ENCODE measurements around the gene PSMB11.

DNA sequence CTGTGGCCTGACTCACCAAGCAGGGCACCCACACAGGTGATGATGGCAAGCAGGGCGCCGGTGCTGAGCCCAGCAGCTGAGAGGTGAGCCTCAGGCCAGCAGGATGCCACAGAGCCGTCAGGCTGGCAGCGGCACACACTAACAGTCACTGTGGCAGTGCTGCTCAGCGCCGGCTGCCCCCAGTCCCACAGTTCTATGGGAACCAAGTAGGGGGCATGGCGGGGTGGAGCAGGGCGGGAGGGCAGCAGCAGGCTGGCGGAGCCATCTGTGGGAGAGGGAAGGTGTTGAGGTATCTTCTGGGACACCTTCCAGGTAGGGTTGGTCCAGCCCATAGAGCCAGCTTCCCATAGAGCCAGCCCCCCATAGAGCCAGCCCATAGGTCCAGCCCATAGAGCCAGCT is 7.0 kb downstream of the PSMB11 start:
- TF ChIP-seq, protein P1, sequence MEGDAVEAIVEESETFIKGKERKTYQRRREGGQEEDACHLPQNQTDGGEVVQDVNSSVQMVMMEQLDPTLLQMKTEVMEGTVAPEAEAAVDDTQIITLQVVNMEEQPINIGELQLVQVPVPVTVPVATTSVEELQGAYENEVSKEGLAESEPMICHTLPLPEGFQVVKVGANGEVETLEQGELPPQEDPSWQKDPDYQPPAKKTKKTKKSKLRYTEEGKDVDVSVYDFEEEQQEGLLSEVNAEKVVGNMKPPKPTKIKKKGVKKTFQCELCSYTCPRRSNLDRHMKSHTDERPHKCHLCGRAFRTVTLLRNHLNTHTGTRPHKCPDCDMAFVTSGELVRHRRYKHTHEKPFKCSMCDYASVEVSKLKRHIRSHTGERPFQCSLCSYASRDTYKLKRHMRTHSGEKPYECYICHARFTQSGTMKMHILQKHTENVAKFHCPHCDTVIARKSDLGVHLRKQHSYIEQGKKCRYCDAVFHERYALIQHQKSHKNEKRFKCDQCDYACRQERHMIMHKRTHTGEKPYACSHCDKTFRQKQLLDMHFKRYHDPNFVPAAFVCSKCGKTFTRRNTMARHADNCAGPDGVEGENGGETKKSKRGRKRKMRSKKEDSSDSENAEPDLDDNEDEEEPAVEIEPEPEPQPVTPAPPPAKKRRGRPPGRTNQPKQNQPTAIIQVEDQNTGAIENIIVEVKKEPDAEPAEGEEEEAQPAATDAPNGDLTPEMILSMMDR (IDR thresholded peaks at IDR 0.05): no peak
- TF ChIP-seq POLR2A (IDR thresholded peaks at IDR 0.05): no peak
- TF ChIP-seq POLR2AphosphoS5 (IDR thresholded peaks at IDR 0.05; ENCODE audit: insufficient read depth in 1 of 2, low read depth in 1 of 2): no peak
